GM12878 (cell line): Measurements from ENCODE around the gene TPO. TPM values are rescaled to one million over a fixed set of nuclear protein-coding genes. Genes with fewer than 3 reads are reported as not detected.

Experiments
- ATAC-seq: fragments of 200-7000 bp; cut with Tn5 transposase; 3 replicates; pipeline ENCODE4 v1.9.1; 2020; ENCODE audit warnings: mild to moderate bottlenecking, moderate library complexity
- BruUV-seq: library from RNA; stranded (reverse); fragments of 400-500 nt; replicated peaks from 2 replicates; lab custom pipeline; 2021; lab: Mats Ljungman, UMichigan
- CTCF ChIA-PET: fragments of 300-600 bp; sonication (Branson Sonifier 250); formaldehyde crosslinking; extraction: SDS; loops from one replicate; lab custom pipeline; 2021; ENCODE audit warnings: inconsistent platforms; lab: Yijun Ruan, JAX
- POLR2A ChIA-PET: fragments of 350-600 bp; formaldehyde crosslinking; extraction: SDS; loops from one replicate; lab custom pipeline; 2021; ENCODE audit warnings: inconsistent platforms; lab: Charles Lee
- RAD21 ChIA-PET: fragments of 300-600 bp; sonication (Branson Sonifier 250); formaldehyde crosslinking; loops from one replicate; lab custom pipeline; 2023; ENCODE audit warnings: antibody characterized with exemption; ENCODE audit not compliant: unreplicated experiment; lab: Charles Lee
- SMC1A ChIA-PET: fragments of 300-600 bp; sonication (Branson Sonifier 250); formaldehyde crosslinking; loops from one replicate; lab custom pipeline; 2023; ENCODE audit not compliant: unreplicated experiment, uncharacterized antibody; lab: Charles Lee
- DNase-seq: peaks from one replicate; pipeline ENCODE4 v3.0.0-alpha.2; 2011; ENCODE audit warnings: low read depth, low spot score
- FAIRE-seq: peaks from 3 replicates; lab custom pipeline; 2011; peaks lifted over from hg19 to GRCh38; lab: Jason Lieb, UNC
- H2AFZ ChIP-seq: 2 replicates; pipeline ENCODE4 v1.6.0; 2011; ENCODE audit warnings: low read depth, low read length, control low read depth; ENCODE audit not compliant: control insufficient read depth
- H3K27ac ChIP-seq: 2 replicates; pipeline ENCODE4 v1.5.1; 2011; ENCODE audit warnings: control low read depth; ENCODE audit not compliant: control insufficient read depth, insufficient read depth
- H3K27me3 ChIP-seq, 2 experiments: replicated peaks in 1 of 2; 2 replicates each; pipeline versions ENCODE4 v1.6.0 to v1.6.1; 2011; ENCODE audit warnings: low read length in 1 of 2; ENCODE audit not compliant: control insufficient read depth in 2 of 2, insufficient read depth in 2 of 2
- H3K36me3 ChIP-seq, 2 experiments: 2 replicates each; pipeline ENCODE4 v1.5.1; 2011; ENCODE audit warnings: low read length in 1 of 2; ENCODE audit not compliant: control insufficient read depth in 2 of 2, insufficient read depth in 2 of 2
- H3K4me1 ChIP-seq: 2 replicates; pipeline ENCODE4 v1.6.1; 2011; ENCODE audit warnings: mild to moderate bottlenecking, low read length, moderate library complexity, mixed read lengths; ENCODE audit not compliant: control insufficient read depth, insufficient read depth
- H3K4me2 ChIP-seq: 2 replicates; pipeline ENCODE4 v1.6.0; 2011; ENCODE audit warnings: control low read depth; ENCODE audit not compliant: control insufficient read depth, insufficient read depth
- H3K4me3 ChIP-seq: fragments of 200-600 bp; sonication (generic); 2 replicates; pipeline ENCODE4 v1.5.1; 2016
- H3K79me2 ChIP-seq: 2 replicates; pipeline ENCODE4 v1.6.0; 2011; ENCODE audit warnings: low read length; ENCODE audit not compliant: control insufficient read depth, insufficient read depth
- H3K9ac ChIP-seq: 2 replicates; pipeline ENCODE4 v1.8.0; 2011; ENCODE audit warnings: low read length, control low read depth, mixed read lengths; ENCODE audit not compliant: control insufficient read depth, insufficient read depth
- H3K9me3 ChIP-seq: replicated peaks from 3 replicates; pipeline ENCODE4 v1.5.1; 2011; ENCODE audit warnings: mild to moderate bottlenecking, low read length; ENCODE audit not compliant: control insufficient read depth, insufficient read depth
- H4K20me1 ChIP-seq: 2 replicates; pipeline ENCODE4 v1.6.0; 2011; ENCODE audit not compliant: control insufficient read depth, insufficient read depth
- BACH1 ChIP-seq: fragments of 450-650 bp; IDR thresholded peaks from 2 replicates; pipeline ENCODE4 v1.6.1; 2017; ENCODE audit warnings: mild to moderate bottlenecking, borderline replicate concordance
- EGR1 ChIP-seq, 2 experiments: IDR thresholded peaks; 1 replicate in 1 of 2; 2 replicates in 1 of 2; pipeline ENCODE4 v1.6.1; 2011 to 2012; ENCODE audit warnings: low read depth in 2 of 2, low read length in 2 of 2, borderline replicate concordance in 1 of 2, mild to moderate bottlenecking in 1 of 2, moderate library complexity in 1 of 2
- KDM1A ChIP-seq: fragments of 200-600 bp; sonication (generic); IDR thresholded peaks from 2 replicates; pipeline ENCODE4 v1.6.1; 2016; ENCODE audit warnings: borderline replicate concordance
- NFYB ChIP-seq: IDR thresholded peaks from 2 replicates; pipeline ENCODE4 v1.6.1; 2011; ENCODE audit warnings: low read depth, mild to moderate bottlenecking, low read length, improper control_type of control experiment, moderate library complexity; ENCODE audit not compliant: insufficient read depth
- SMAD1 ChIP-seq: fragments of 450-650 bp; IDR thresholded peaks from 2 replicates; pipeline ENCODE4 v1.6.1; 2018; ENCODE audit warnings: mild to moderate bottlenecking, low read depth; ENCODE audit not compliant: partially characterized antibody
- TBL1XR1 ChIP-seq: IDR thresholded peaks from 2 replicates; pipeline ENCODE4 v1.6.1; 2012; ENCODE audit warnings: low read depth, low read length, improper control_type of control experiment
- TCF3 ChIP-seq: IDR thresholded peaks from 2 replicates; pipeline ENCODE4 v1.6.1; 2012; ENCODE audit warnings: low read depth, mild to moderate bottlenecking, low read length, borderline replicate concordance; ENCODE audit not compliant: insufficient read depth
- ZNF217 ChIP-seq: fragments of 450-650 bp; IDR thresholded peaks from 2 replicates; pipeline ENCODE4 v1.6.1; 2017; ENCODE audit warnings: antibody characterized with exemption, mild to moderate bottlenecking
- whole genome bisulfite sequencing: methylation state at CpG from one replicate; pipeline ENCODE4 v1.1.6; 2016; ENCODE audit warnings: low lambda C conversion rate; ENCODE audit not compliant: insufficient replicate concordance, insufficient coverage; ENCODE audit errors: missing lambda C conversion rate; 5-methylcytosine and 5-hydroxymethylcytosine counted together
- in situ Hi-C: fragments of 300-500 bp; cut with MboI; formaldehyde crosslinking; loops from 9 replicates; pipeline ENCODE4 v1.14.3; 2018; ENCODE audit warnings: mixed read lengths
- intact Hi-C: fragments of 100-400 bp; cut with micrococcal nuclease; formaldehyde crosslinking; loops from one replicate; pipeline ENCODE4 v1.14.2; 2022; ENCODE audit not compliant: unreplicated experiment
- polyA plus RNA-seq, 11 experiments: library from polyadenylated mRNA; depleted of rRNA in 4 of 11; unstranded in 6 of 11; stranded (reverse) in 5 of 11; fragments of >200 nt; fragmentation: Nextera tagmentation in 4 of 11; fragmentation: Illumina TruSeq in 1 of 11; extraction: Ambion mirVana in 4 of 11; extraction: Trizol in 1 of 11; gene quantifications; 1 replicate in 1 of 11; 2 replicates in 10 of 11; pipeline versions ENCODE4 v1.2.1 to v1.2.3, GENCODE V29; 2011 to 2016; ENCODE audit warnings: inconsistent platforms in 2 of 11, missing spikeins in 2 of 11, low read depth in 1 of 11
- total RNA-seq, 4 experiments: library from RNA; depleted of rRNA in 3 of 4; stranded (reverse); fragments of >200 nt in 3 of 4; fragmentation: Illumina TruSeq in 1 of 4; extraction: Trizol in 1 of 4; gene quantifications; 2 replicates each; pipeline versions ENCODE4 v1.2.1 to v1.2.3, GENCODE V29; 2013 to 2021
- TF ChIP-seq, protein P1 (sequence below): fragments of 450-650 bp; IDR thresholded peaks from 2 replicates; pipeline ENCODE4 v1.6.1; 2017; ENCODE audit warnings: mild to moderate bottlenecking, moderate library complexity
- TF ChIP-seq, protein P2 (sequence below): fragments of 450-650 bp; formaldehyde crosslinking; IDR thresholded peaks from 2 replicates; pipeline ENCODE4 v1.4.0; 2020; ENCODE audit warnings: mild to moderate bottlenecking, moderate library complexity
- TF ChIP-seq, protein P3 (sequence below): fragments of 450-650 bp; IDR thresholded peaks from 2 replicates; pipeline ENCODE4 v1.6.1; 2017; ENCODE audit warnings: antibody characterized with exemption, mild to moderate bottlenecking, moderate library complexity

The TPO gene
- total and polyA plus RNA-seq, 10 of the 15 experiments (the other 5 are each of a cell fraction or from before 2014, with no cell fraction given), result 0.07 to 0.11 TPM; not detected in 8

DNA sequence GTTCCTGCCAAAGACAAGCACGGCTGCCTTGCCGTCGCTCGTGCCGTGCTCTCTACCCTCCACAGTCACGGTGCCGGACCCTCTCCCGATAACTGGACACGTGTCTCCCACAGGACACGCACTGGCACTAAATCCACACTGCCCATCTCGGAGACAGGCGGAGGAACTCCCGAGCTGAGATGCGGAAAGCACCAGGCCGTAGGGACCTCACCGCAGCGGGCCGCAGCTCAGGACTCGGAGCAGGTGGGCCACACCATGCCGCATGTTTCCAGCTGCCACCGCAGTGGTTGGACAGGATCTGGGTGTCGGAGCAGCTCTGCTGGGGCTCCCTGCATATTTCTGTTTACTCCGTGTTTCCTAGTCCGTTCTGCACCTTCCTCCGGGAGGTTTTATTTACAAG, 127.2 kb downstream of the TPO start:
- no peak for DNase-seq
- in situ Hi-C loops, result loop anchor here (10.0 kb wide), 1 partner anchor 686 kb away; no protein-coding TSS in a partner anchor
- no peaks in the 10 kb centered on the region; a peak in 2 of 4 replicates for H3K27me3 ChIP-seq
- TF ChIP-seq, protein P1, sequence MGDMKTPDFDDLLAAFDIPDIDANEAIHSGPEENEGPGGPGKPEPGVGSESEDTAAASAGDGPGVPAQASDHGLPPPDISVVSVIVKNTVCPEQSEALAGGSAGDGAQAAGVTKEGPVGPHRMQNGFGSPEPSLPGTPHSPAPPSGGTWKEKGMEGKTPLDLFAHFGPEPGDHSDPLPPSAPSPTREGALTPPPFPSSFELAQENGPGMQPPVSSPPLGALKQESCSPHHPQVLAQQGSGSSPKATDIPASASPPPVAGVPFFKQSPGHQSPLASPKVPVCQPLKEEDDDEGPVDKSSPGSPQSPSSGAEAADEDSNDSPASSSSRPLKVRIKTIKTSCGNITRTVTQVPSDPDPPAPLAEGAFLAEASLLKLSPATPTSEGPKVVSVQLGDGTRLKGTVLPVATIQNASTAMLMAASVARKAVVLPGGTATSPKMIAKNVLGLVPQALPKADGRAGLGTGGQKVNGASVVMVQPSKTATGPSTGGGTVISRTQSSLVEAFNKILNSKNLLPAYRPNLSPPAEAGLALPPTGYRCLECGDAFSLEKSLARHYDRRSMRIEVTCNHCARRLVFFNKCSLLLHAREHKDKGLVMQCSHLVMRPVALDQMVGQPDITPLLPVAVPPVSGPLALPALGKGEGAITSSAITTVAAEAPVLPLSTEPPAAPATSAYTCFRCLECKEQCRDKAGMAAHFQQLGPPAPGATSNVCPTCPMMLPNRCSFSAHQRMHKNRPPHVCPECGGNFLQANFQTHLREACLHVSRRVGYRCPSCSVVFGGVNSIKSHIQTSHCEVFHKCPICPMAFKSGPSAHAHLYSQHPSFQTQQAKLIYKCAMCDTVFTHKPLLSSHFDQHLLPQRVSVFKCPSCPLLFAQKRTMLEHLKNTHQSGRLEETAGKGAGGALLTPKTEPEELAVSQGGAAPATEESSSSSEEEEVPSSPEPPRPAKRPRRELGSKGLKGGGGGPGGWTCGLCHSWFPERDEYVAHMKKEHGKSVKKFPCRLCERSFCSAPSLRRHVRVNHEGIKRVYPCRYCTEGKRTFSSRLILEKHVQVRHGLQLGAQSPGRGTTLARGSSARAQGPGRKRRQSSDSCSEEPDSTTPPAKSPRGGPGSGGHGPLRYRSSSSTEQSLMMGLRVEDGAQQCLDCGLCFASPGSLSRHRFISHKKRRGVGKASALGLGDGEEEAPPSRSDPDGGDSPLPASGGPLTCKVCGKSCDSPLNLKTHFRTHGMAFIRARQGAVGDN, result no peak
- TF ChIP-seq, protein P2, sequence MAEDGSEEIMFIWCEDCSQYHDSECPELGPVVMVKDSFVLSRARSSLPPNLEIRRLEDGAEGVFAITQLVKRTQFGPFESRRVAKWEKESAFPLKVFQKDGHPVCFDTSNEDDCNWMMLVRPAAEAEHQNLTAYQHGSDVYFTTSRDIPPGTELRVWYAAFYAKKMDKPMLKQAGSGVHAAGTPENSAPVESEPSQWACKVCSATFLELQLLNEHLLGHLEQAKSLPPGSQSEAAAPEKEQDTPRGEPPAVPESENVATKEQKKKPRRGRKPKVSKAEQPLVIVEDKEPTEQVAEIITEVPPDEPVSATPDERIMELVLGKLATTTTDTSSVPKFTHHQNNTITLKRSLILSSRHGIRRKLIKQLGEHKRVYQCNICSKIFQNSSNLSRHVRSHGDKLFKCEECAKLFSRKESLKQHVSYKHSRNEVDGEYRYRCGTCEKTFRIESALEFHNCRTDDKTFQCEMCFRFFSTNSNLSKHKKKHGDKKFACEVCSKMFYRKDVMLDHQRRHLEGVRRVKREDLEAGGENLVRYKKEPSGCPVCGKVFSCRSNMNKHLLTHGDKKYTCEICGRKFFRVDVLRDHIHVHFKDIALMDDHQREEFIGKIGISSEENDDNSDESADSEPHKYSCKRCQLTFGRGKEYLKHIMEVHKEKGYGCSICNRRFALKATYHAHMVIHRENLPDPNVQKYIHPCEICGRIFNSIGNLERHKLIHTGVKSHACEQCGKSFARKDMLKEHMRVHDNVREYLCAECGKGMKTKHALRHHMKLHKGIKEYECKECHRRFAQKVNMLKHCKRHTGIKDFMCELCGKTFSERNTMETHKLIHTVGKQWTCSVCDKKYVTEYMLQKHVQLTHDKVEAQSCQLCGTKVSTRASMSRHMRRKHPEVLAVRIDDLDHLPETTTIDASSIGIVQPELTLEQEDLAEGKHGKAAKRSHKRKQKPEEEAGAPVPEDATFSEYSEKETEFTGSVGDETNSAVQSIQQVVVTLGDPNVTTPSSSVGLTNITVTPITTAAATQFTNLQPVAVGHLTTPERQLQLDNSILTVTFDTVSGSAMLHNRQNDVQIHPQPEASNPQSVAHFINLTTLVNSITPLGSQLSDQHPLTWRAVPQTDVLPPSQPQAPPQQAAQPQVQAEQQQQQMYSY (CRISPR knock-in tag), result no peak
- TF ChIP-seq NFYB (no peak), EGR1 (IDR thresholded peaks at IDR 0.05; ENCODE audit: borderline replicate concordance in 1 of 2, low read depth in 2 of 2, low read length in 2 of 2) (no peak), SMAD1 (no peak), TBL1XR1 (no peak), KDM1A (no peak), BACH1 (no peak), TCF3 (no peak), ZNF217 (no peak)
- TF ChIP-seq, protein P3, sequence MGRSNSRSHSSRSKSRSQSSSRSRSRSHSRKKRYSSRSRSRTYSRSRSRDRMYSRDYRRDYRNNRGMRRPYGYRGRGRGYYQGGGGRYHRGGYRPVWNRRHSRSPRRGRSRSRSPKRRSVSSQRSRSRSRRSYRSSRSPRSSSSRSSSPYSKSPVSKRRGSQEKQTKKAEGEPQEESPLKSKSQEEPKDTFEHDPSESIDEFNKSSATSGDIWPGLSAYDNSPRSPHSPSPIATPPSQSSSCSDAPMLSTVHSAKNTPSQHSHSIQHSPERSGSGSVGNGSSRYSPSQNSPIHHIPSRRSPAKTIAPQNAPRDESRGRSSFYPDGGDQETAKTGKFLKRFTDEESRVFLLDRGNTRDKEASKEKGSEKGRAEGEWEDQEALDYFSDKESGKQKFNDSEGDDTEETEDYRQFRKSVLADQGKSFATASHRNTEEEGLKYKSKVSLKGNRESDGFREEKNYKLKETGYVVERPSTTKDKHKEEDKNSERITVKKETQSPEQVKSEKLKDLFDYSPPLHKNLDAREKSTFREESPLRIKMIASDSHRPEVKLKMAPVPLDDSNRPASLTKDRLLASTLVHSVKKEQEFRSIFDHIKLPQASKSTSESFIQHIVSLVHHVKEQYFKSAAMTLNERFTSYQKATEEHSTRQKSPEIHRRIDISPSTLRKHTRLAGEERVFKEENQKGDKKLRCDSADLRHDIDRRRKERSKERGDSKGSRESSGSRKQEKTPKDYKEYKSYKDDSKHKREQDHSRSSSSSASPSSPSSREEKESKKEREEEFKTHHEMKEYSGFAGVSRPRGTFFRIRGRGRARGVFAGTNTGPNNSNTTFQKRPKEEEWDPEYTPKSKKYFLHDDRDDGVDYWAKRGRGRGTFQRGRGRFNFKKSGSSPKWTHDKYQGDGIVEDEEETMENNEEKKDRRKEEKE, result no peak

More for the DNA sequence above, 127.2 kb downstream of the TPO start:
- no peak for FAIRE-seq
- Histone ChIP-seq H3K4me1 (no peaks in the 10 kb centered on the region), H3K4me3 (no peak overlapping the region), H3K79me2 (no peaks in the 10 kb centered on the region), H3K4me2 (no peak overlapping the region), H3K9me3 (no peaks in the 10 kb centered on the region), H3K9ac (no peak overlapping the region), H3K36me3 (no peaks in the 10 kb centered on the region), H3K27ac (no peak overlapping the region), H4K20me1 (no peaks in the 10 kb centered on the region), H2AFZ (no peak overlapping the region)
- ChIA-PET RAD21 (no interaction called here), SMC1A (no interaction called here), CTCF (interaction anchor here (1.0 kb wide), 1 partner anchor 14 kb away, joined by 3 read pairs; no protein-coding TSS in a partner anchor), POLR2A (no interaction called here)
- 61% methylated on average over 22 of the region's 25 CpGs for WGBS
- intact Hi-C loops, result loop anchor here (10.0 kb wide), 1 partner anchor 906 kb away; no protein-coding TSS in a partner anchor
- no TSS peak for BruUV-seq
- ATAC-seq, result no peak
